GM18870 (cell line): ENCODE results near the gene LIN28A.
"Not testable (repeated sequence)": the region's sequence is repeated elsewhere in the genome, so short reads cannot be mapped to it uniquely, and the experiment has no call there.

Experiments used
- ATAC-seq: cut with Tn5 transposase; IDR thresholded peaks from one replicate; pipeline ENCODE4 v1.9.1; 2021; ENCODE audit warnings: moderate library complexity; ENCODE audit not compliant: unreplicated experiment

Gene LIN28A

GRCh38 chr1:26410706-26411623 lies at the start of gene LIN28A:
Gene LIN28A, plus strand, starts transcription at chr1:26410817. Its CDS starts 75 bp downstream, at chr1:26410892.
- no peak for ATAC-seq

GRCh38 chr1:26361605-26362122 lies 49.0 kb upstream of the LIN28A start:
- no peak for ATAC-seq

GRCh38 chr1:26362331-26362730 lies 48.3 kb upstream of the LIN28A start:
- no peak for ATAC-seq

GRCh38 chr1:26363549-26364448 lies 46.8 kb upstream of the LIN28A start:
- ATAC-seq = no peak

GRCh38 chr1:26364956-26365355 lies 45.7 kb upstream of the LIN28A start:
- no peak for ATAC-seq

GRCh38 chr1:26367441-26367840 lies 43.2 kb upstream of the LIN28A start:
- ATAC-seq = no peak

GRCh38 chr1:26368006-26368405 lies 42.6 kb upstream of the LIN28A start:
- ATAC-seq = no peak

GRCh38 chr1:26368486-26368885 lies 42.1 kb upstream of the LIN28A start:
- no peak for ATAC-seq

GRCh38 chr1:26370591-26371382 lies 39.8 kb upstream of the LIN28A start:
- no peak for ATAC-seq

GRCh38 chr1:26372039-26372438 lies 38.6 kb upstream of the LIN28A start:
- no peak for ATAC-seq

- not testable (repeated sequence) for ATAC-seq
Measured at GRCh38 chr1:26372611-26373010, 38.0 kb upstream of the LIN28A start, which contains the start of gene ZNF683. Gene ZNF683, minus strand, starts transcription at chr1:26372750. Its CDS starts 4,179 bp downstream, at chr1:26368571.

- no peak for ATAC-seq
Measured at GRCh38 chr1:26373281-26373680, 37.3 kb upstream of the LIN28A start.

- ATAC-seq = no peak
Measured at GRCh38 chr1:26373789-26374188, 36.8 kb upstream of the LIN28A start.

- not testable (repeated sequence) for ATAC-seq
Measured at GRCh38 chr1:26374361-26374760, 36.3 kb upstream of the LIN28A start.

GRCh38 chr1:26375081-26375480 lies 35.5 kb upstream of the LIN28A start:
- no peak for ATAC-seq

GRCh38 chr1:26376050-26376449 lies 34.6 kb upstream of the LIN28A start:
- no peak for ATAC-seq

GRCh38 chr1:26378088-26378878 lies 32.3 kb upstream of the LIN28A start:
- no peak for ATAC-seq

GRCh38 chr1:26378879-26379251 lies 31.8 kb upstream of the LIN28A start:
- ATAC-seq = no peak

GRCh38 chr1:26384076-26384475 lies 26.5 kb upstream of the LIN28A start:
- ATAC-seq = no peak

- ATAC-seq = not testable (repeated sequence)
Measured at GRCh38 chr1:26385063-26385462, 25.6 kb upstream of the LIN28A start.
